MCF 10A (cell line): Measurements from ENCODE around the gene PCCA. TPM values are rescaled to one million over a fixed set of nuclear protein-coding genes. Genes with fewer than 3 reads are reported as not detected.

Experiments used
- BruUV-seq: library from RNA; stranded (reverse); fragments of 400-500 nt; replicated peaks from 2 replicates; lab custom pipeline; 2021; lab: Mats Ljungman, UMichigan
- CTCF ChIA-PET: fragments of 300-600 bp; sonication (Branson Sonifier 250); formaldehyde crosslinking; extraction: SDS; loops from one replicate; lab custom pipeline; 2021; ENCODE audit warnings: antibody characterized with exemption, inconsistent platforms; lab: Yijun Ruan, JAX
- POLR2A ChIA-PET: fragments of 300-600, 350-650 bp; sonication (Branson Sonifier 250); formaldehyde crosslinking; extraction: SDS; loops from one replicate; lab custom pipeline; 2020; ENCODE audit warnings: antibody characterized with exemption, inconsistent platforms; lab: Yijun Ruan, JAX
- DNase-seq: peaks from one replicate; pipeline ENCODE4 v3.0.0-alpha.2; 2018; ENCODE audit not compliant: unreplicated experiment
- H3K27ac Mint-ChIP-seq: one replicate; pipeline ENCODE4 v1.8.0; 2022; ENCODE audit warnings: mild to moderate bottlenecking, low read depth, mixed read lengths; ENCODE audit not compliant: unreplicated experiment
- H3K27me3 Mint-ChIP-seq: one replicate; pipeline ENCODE4 v1.8.0; 2022; ENCODE audit warnings: mixed read lengths; ENCODE audit not compliant: insufficient read depth, unreplicated experiment
- H3K36me3 Mint-ChIP-seq: one replicate; pipeline ENCODE4 v1.8.0; 2022; ENCODE audit warnings: mild to moderate bottlenecking, moderate library complexity, mixed read lengths; ENCODE audit not compliant: insufficient read depth, unreplicated experiment
- H3K4me1 Mint-ChIP-seq: one replicate; pipeline ENCODE4 v1.8.0; 2022; ENCODE audit warnings: mixed read lengths; ENCODE audit not compliant: insufficient read depth, unreplicated experiment
- H3K4me3 Mint-ChIP-seq: one replicate; pipeline ENCODE4 v1.8.0; 2022; ENCODE audit warnings: mild to moderate bottlenecking, moderate library complexity, mixed read lengths; ENCODE audit not compliant: unreplicated experiment
- H3K9me3 Mint-ChIP-seq: one replicate; pipeline ENCODE4 v1.8.0; 2022; ENCODE audit warnings: mixed read lengths; ENCODE audit not compliant: unreplicated experiment
- CTCF ChIP-seq: fragments of 200-600 bp; IDR thresholded peaks from one replicate; pipeline ENCODE4 v1.8.0; 2022; ENCODE audit warnings: antibody characterized with exemption, mild to moderate bottlenecking; ENCODE audit not compliant: unreplicated experiment
- intact Hi-C: fragments of 100-400 bp; cut with micrococcal nuclease; formaldehyde crosslinking; loops from 2 replicates; pipeline ENCODE4 v1.14.1; 2022
- total RNA-seq: library from RNA; stranded (reverse); gene quantifications from 2 replicates; pipeline ENCODE4 v1.2.3, GENCODE V29; 2022

Gene PCCA
- total RNA-seq, 1 experiment from 2014 or later: 23.4 TPM

GRCh38 chr13:100503622-100504021 lies 414.7 kb downstream of the PCCA start:
- CTCF ChIA-PET: interaction anchor here (0.7 to 2.0 kb wide), 2 partner anchors 11 to 193 kb away, joined by 3 to 7 read pairs; no protein-coding TSS in a partner anchor
- no peaks in the 10 kb centered on the region for H3K9me3 Mint-ChIP-seq
- no TSS peak for BruUV-seq

GRCh38 chr13:100506154-100506553 lies 417.3 kb downstream of the PCCA start:
- POLR2A ChIA-PET: no interaction called here
- CTCF ChIA-PET: interaction anchor here (0.6 kb wide), 1 partner anchor 789 kb away, joined by 3 read pairs; no protein-coding TSS in a partner anchor
- H3K27me3 Mint-ChIP-seq: no peaks in the 10 kb centered on the region
- H3K27ac Mint-ChIP-seq: no peak overlapping the region
- no peak overlapping the region for H3K4me3 Mint-ChIP-seq
- no peak for DNase-seq
- H3K4me1 Mint-ChIP-seq: no peaks in the 10 kb centered on the region
- no peak for TF ChIP-seq CTCF
- peaks cover 10% of the 10 kb centered on the region for H3K36me3 Mint-ChIP-seq
- intact Hi-C loops: no loop called here
- BruUV-seq: no TSS peak
- no peaks in the 10 kb centered on the region for H3K9me3 Mint-ChIP-seq

More at GRCh38 chr13:100503622-100504021, 414.7 kb downstream of the PCCA start:
- intact Hi-C loops: no loop called here
- Mint-ChIP-seq H3K36me3 (peaks cover 4% of the 10 kb centered on the region), H3K27ac (no peak overlapping the region), H3K27me3 (no peaks in the 10 kb centered on the region), H3K4me3 (no peak overlapping the region), H3K4me1 (no peaks in the 10 kb centered on the region)
- TF ChIP-seq CTCF: no peak
- DNase-seq: no peak
- POLR2A ChIA-PET: no interaction called here

GRCh38 chr13:100506600-100507422 lies 417.9 kb downstream of the PCCA start:
- Mint-ChIP-seq H3K27me3 (no peaks in the 10 kb centered on the region), H3K36me3 (peaks cover 10% of the 10 kb centered on the region), H3K9me3 (no peaks in the 10 kb centered on the region), H3K4me3 (no peak overlapping the region), H3K27ac (no peak overlapping the region), H3K4me1 (no peaks in the 10 kb centered on the region)
- ChIA-PET POLR2A (no interaction called here), CTCF (interaction anchor here (0.6 kb wide), 1 partner anchor 790 kb away, joined by 3 read pairs; no protein-coding TSS in a partner anchor)
- DNase-seq: no peak
- intact Hi-C loops: no loop called here
- no peak for TF ChIP-seq CTCF
- no TSS peak for BruUV-seq

- Mint-ChIP-seq H3K27me3 (no peaks in the 10 kb centered on the region), H3K4me3 (no peak overlapping the region), H3K36me3 (peaks cover 10% of the 10 kb centered on the region), H3K4me1 (no peaks in the 10 kb centered on the region), H3K27ac (no peak overlapping the region), H3K9me3 (no peaks in the 10 kb centered on the region)
- no peak for DNase-seq
- no TSS peak for BruUV-seq
- ChIA-PET CTCF (no interaction called here), POLR2A (no interaction called here)
- intact Hi-C loops: no loop called here
- TF ChIP-seq CTCF: no peak
These were observed 419.6 kb downstream of the PCCA start for GRCh38 chr13:100508455-100508854.
